Measurements from ENCODE around the gene SLC2A4. TPM values are rescaled to one million over a fixed set of nuclear protein-coding genes. Genes with fewer than 3 reads are reported as not detected.

The SLC2A4 gene
- total RNA-seq, 1 experiment from 2014 or later: 1.5 TPM

DNA sequence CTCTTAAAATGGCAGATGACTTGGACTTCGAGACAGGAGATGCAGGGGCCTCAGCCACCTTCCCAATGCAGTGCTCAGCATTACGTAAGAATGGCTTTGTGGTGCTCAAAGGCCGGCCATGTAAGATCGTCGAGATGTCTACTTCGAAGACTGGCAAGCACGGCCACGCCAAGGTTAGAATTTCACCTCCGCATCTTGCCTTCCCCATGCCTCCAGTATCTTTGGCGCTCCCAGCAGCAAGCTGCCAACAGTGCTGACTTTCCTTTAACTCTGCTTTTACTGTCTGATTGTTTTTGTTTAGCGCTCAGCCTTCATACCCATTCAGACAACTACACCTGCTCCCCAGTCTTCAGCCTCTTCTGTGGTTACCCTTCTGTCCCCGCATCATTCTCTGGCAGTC is 28.1 kb downstream of the SLC2A4 start:
- POLR2A ChIA-PET (ENCODE audit: unreplicated experiment): no interaction called here
- Histone ChIP-seq H3K27ac (peak overlapping the region; percentile 68), H3F3A (ENCODE audit: insufficient read depth, low read depth) (peaks cover 81% of the 10 kb centered on the region), H4K20me1 (ENCODE audit: insufficient read depth) (peaks cover 56% of the 10 kb centered on the region), H3K36me3 (ENCODE audit: low read depth) (peaks cover 44% of the 10 kb centered on the region), H3K9me3 (ENCODE audit: insufficient read depth, low read depth) (no peaks in the 10 kb centered on the region), H3K79me2 (ENCODE audit: low read depth) (peaks cover 66% of the 10 kb centered on the region), H3K4me1 (replicated peaks; ENCODE audit: insufficient read depth) (peaks cover 40% of the 10 kb centered on the region), H3K27me3 (ENCODE audit: insufficient read depth, low read depth) (no peaks in the 10 kb centered on the region), H3K4me3 (peak overlapping the region; percentile 86), H2AFZ (no peak overlapping the region), H3K4me2 (peak overlapping the region; percentile 98), H3K9me2 (ENCODE audit: insufficient read depth) (no peaks in the 10 kb centered on the region)
- no peak for DNase-seq
- intact Hi-C loops (cut with micrococcal nuclease; ENCODE audit: unreplicated experiment): loop anchor here (2.0 to 5.0 kb wide), 4 partner anchors 19 to 379 kb away; partner anchors contain the start of genes CLDN7, NEURL4 and WRAP53
- TF ChIP-seq, protein P1, sequence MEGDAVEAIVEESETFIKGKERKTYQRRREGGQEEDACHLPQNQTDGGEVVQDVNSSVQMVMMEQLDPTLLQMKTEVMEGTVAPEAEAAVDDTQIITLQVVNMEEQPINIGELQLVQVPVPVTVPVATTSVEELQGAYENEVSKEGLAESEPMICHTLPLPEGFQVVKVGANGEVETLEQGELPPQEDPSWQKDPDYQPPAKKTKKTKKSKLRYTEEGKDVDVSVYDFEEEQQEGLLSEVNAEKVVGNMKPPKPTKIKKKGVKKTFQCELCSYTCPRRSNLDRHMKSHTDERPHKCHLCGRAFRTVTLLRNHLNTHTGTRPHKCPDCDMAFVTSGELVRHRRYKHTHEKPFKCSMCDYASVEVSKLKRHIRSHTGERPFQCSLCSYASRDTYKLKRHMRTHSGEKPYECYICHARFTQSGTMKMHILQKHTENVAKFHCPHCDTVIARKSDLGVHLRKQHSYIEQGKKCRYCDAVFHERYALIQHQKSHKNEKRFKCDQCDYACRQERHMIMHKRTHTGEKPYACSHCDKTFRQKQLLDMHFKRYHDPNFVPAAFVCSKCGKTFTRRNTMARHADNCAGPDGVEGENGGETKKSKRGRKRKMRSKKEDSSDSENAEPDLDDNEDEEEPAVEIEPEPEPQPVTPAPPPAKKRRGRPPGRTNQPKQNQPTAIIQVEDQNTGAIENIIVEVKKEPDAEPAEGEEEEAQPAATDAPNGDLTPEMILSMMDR (conservative IDR thresholded peaks at IDR 0.05): no peak
- no peak for TF ChIP-seq EZH2 (IDR thresholded peaks at IDR 0.05; ENCODE audit: low read depth)
- no TSS peak for BruUV-seq (replicated peaks)
- CTCF ChIA-PET: interaction anchor here (0.6 kb wide), 2 partner anchors 69 to 524 kb away, joined by 3 to 5 read pairs; no protein-coding TSS in a partner anchor

DNA sequence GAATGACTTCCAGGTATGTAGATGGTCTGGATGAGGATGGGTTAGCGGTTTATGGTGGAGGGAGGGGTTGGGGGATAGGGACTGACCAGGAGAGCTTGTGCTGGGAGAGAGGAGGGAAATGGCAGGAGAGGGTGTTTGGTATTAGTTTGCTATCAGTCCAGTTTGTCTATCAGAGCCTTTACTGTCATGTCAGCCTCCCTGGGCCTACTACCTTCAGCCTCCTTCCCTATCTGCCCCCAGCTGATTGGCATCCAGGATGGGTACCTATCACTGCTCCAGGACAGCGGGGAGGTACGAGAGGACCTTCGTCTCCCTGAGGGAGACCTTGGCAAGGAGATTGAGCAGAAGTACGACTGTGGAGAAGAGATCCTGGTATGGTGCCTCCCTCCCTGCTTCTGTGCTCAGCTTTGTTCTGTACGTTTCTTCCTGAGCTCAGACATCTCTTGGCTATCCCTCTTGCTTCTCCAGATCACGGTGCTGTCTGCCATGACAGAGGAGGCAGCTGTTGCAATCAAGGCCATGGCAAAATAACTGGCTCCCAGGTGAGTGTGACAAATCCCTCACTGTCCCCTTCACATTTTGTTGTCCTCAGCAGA is 29.7 kb downstream of the SLC2A4 start:
- Histone ChIP-seq H4K20me1 (ENCODE audit: insufficient read depth) (peaks cover 56% of the 10 kb centered on the region), H3K27me3 (ENCODE audit: insufficient read depth, low read depth) (no peaks in the 10 kb centered on the region), H3K9me2 (ENCODE audit: insufficient read depth) (no peaks in the 10 kb centered on the region), H3K4me3 (no peak overlapping the region), H3K9me3 (ENCODE audit: insufficient read depth, low read depth) (no peaks in the 10 kb centered on the region), H3K79me2 (ENCODE audit: low read depth) (peaks cover 68% of the 10 kb centered on the region), H3F3A (ENCODE audit: insufficient read depth, low read depth) (peaks cover 82% of the 10 kb centered on the region), H3K4me2 (peak overlapping the region; percentile 98), H3K4me1 (replicated peaks; ENCODE audit: insufficient read depth) (peaks cover 45% of the 10 kb centered on the region), H3K36me3 (ENCODE audit: low read depth) (peaks cover 44% of the 10 kb centered on the region), H3K27ac (peak overlapping the region; percentile 68; the same call in 1 of the 2 replicates), H2AFZ (no peak overlapping the region)
- TF ChIP-seq, protein P1 (conservative IDR thresholded peaks at IDR 0.05): no peak
- TF ChIP-seq EZH2 (IDR thresholded peaks at IDR 0.05; ENCODE audit: low read depth): no peak
- no TSS peak for BruUV-seq (replicated peaks)
- no peak for DNase-seq
- intact Hi-C loops (cut with micrococcal nuclease; ENCODE audit: unreplicated experiment): no loop called here
- POLR2A ChIA-PET (ENCODE audit: unreplicated experiment): no interaction called here
- CTCF ChIA-PET: no interaction called here

DNA sequence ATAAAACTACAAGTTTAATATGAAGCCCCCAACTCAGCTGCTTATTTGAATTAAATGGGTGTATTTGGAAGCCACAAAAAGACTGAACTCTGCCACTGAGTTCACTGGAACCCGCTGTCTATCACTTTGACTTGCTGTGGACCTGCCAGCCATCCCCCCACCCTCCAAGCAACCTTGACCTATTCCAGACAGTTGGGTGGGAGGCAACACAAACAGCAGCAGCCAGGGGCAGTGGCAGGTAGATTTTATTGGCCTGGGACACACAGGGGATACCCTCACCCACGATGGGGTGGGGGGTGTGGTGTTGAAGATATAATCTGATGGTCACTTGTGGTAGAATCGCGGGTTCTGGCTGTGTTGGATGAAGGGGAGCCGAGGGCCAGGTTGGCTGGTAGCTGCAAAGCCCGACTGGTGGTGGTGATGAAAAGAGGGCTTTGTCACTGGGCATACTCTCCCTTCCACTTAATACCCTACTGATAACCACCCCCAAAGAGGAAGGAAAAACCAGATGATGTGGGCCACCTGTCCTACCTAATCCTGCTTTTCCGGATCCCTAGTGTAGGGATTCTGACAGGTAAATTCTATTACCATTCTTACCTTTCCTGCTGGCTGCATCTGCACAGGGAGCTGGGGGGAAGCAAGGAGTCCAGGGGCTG is 31.0 kb downstream of the SLC2A4 start:
- no peak overlapping the region for H3K27ac ChIP-seq
- no TSS peak for BruUV-seq (replicated peaks)
- TF ChIP-seq, protein P1 (conservative IDR thresholded peaks at IDR 0.05): no peak
- TF ChIP-seq EZH2 (IDR thresholded peaks at IDR 0.05; ENCODE audit: low read depth): no peak
- DNase-seq: no peak
- ChIA-PET CTCF (no interaction called here), POLR2A (ENCODE audit: unreplicated experiment) (interaction anchor here (0.6 kb wide), 1 partner anchor 302 kb away, joined by 4 read pairs; the partner anchor contains the start of gene FXR2)
- peak overlapping the region; percentile 94; the same call in 1 of the 2 replicates for H3K4me2 ChIP-seq
- intact Hi-C loops (cut with micrococcal nuclease; ENCODE audit: unreplicated experiment): no loop called here
- peaks cover 44% of the 10 kb centered on the region for H3K36me3 ChIP-seq (ENCODE audit: low read depth)
- H3K9me2 ChIP-seq (ENCODE audit: insufficient read depth): no peaks in the 10 kb centered on the region
- no peak overlapping the region for H3K4me3 ChIP-seq
- H2AFZ ChIP-seq: no peak overlapping the region
- H4K20me1 ChIP-seq (ENCODE audit: insufficient read depth): peaks cover 56% of the 10 kb centered on the region
- peaks cover 85% of the 10 kb centered on the region for H3F3A ChIP-seq (ENCODE audit: insufficient read depth, low read depth)
- H3K4me1 ChIP-seq (replicated peaks; ENCODE audit: insufficient read depth): peaks cover 49% of the 10 kb centered on the region
- H3K27me3 ChIP-seq (ENCODE audit: insufficient read depth, low read depth): no peaks in the 10 kb centered on the region
- peaks cover 67% of the 10 kb centered on the region for H3K79me2 ChIP-seq (ENCODE audit: low read depth)
- no peaks in the 10 kb centered on the region for H3K9me3 ChIP-seq (ENCODE audit: insufficient read depth, low read depth)
